Thoracic aorta (tissue), 2 donors: ENCODE measurements around the gene CFDP1. TPM values are rescaled to one million over a fixed set of nuclear protein-coding genes. Genes with fewer than 3 reads are reported as not detected.
A peak's percentile ranks its signal among the peaks of the same experiment; 100 is the strongest.

Experiments
- ATAC-seq: fragments of 150-250 bp; one replicate; pipeline ENCODE4 v1.8.0; 2017; ENCODE audit warnings: low read depth; ENCODE audit not compliant: insufficient number of reproducible peaks, low FRiP score
- DNase-seq: peaks from one replicate; pipeline ENCODE4 v3.0.0-alpha.2; 2020; ENCODE audit warnings: low spot score
- H3K27ac ChIP-seq, 2 donors: fragments of 200-600 bp; sonication (generic); 1 replicate in 1 of 2; 2 replicates in 1 of 2; pipeline ENCODE4 v1.5.1; 2016; ENCODE audit warnings: mild to moderate bottlenecking in 2 of 2, moderate library complexity in 2 of 2
- H3K27me3 ChIP-seq: fragments of 200-600 bp; sonication (generic); replicated peaks from 2 replicates; pipeline ENCODE4 v1.6.0; 2016; ENCODE audit warnings: mild to moderate bottlenecking; ENCODE audit not compliant: insufficient read depth
- H3K36me3 ChIP-seq: fragments of 200-600 bp; sonication (generic); one replicate; pipeline ENCODE4 v1.5.1; 2016
- H3K4me1 ChIP-seq, 2 donors: fragments of 200-600 bp; sonication (generic); 1 replicate in 1 of 2; 2 replicates in 1 of 2; pipeline versions ENCODE4 v1.5.1 to v1.6.0; 2016; ENCODE audit warnings: low read depth in 2 of 2, mild to moderate bottlenecking in 1 of 2; ENCODE audit not compliant: control insufficient read depth in 1 of 2
- H3K4me3 ChIP-seq: fragments of 200-600 bp; sonication (generic); 2 replicates; pipeline ENCODE4 v1.5.1; 2016; ENCODE audit warnings: mild to moderate bottlenecking
- H3K9me3 ChIP-seq: fragments of 200-600 bp; sonication (generic); 2 replicates; pipeline ENCODE4 v1.5.1; 2016
- CTCF ChIP-seq: fragments of 200-600 bp; sonication (generic); IDR thresholded peaks from one replicate; pipeline ENCODE4 v1.5.1; 2019; ENCODE audit warnings: antibody characterized with exemption
- total RNA-seq, 2 donors: library from RNA; depleted of rRNA; stranded (reverse); fragments of >200 nt; gene quantifications; one replicate each; pipeline versions ENCODE4 v1.1.0 to v1.2.3, GENCODE V29; 2016

The CFDP1 gene
- total RNA-seq, 2 donors from 2014 or later, result 31.1 to 84.7 TPM

GRCh38 chr16:75319513-75320411 is 113.5 kb downstream of the CFDP1 start:
- Histone ChIP-seq H3K9me3 (no peaks in the 10 kb centered on the region), H3K27ac (peak overlapping the region; percentile 16 to 56), H3K36me3 (no peaks in the 10 kb centered on the region), H3K27me3 (no peaks in the 10 kb centered on the region), H3K4me1 (peaks cover 17 to 37% of the 10 kb centered on the region in 2 donors), H3K4me3 (peak overlapping the region; percentile 24)
- no peak for DNase-seq
- no peak for TF ChIP-seq CTCF
- peak; percentile 48 for ATAC-seq

GRCh38 chr16:75318737-75319136 is 114.6 kb downstream of the CFDP1 start:
- TF ChIP-seq CTCF, result no peak
- ATAC-seq (no peak), DNase-seq (no peak)
- no peaks in the 10 kb centered on the region for H3K9me3 ChIP-seq
- no peak overlapping the region for H3K4me3 ChIP-seq
- no peaks in the 10 kb centered on the region for H3K36me3 ChIP-seq
- H3K27me3 ChIP-seq, result no peaks in the 10 kb centered on the region
- peaks cover 17 to 27% of the 10 kb centered on the region in 2 donors for H3K4me1 ChIP-seq
- H3K27ac ChIP-seq, result no peak overlapping the region

GRCh38 chr16:75317532-75317931 is 115.8 kb downstream of the CFDP1 start:
- no peak for DNase-seq
- Histone ChIP-seq H3K4me3 (no peak overlapping the region), H3K36me3 (no peaks in the 10 kb centered on the region), H3K27ac (no peak overlapping the region), H3K9me3 (no peaks in the 10 kb centered on the region), H3K4me1 (peaks cover 17 to 28% of the 10 kb centered on the region in 2 donors), H3K27me3 (no peaks in the 10 kb centered on the region)
- ATAC-seq, result no peak
- no peak for TF ChIP-seq CTCF

GRCh38 chr16:75317101-75317522 is 116.2 kb downstream of the CFDP1 start:
- Histone ChIP-seq H3K36me3 (no peaks in the 10 kb centered on the region), H3K4me1 (peaks cover 17 to 32% of the 10 kb centered on the region in 2 donors), H3K9me3 (no peaks in the 10 kb centered on the region), H3K27ac (no peak overlapping the region), H3K27me3 (no peaks in the 10 kb centered on the region), H3K4me3 (no peak overlapping the region)
- no peak for ATAC-seq
- DNase-seq, result no peak
- TF ChIP-seq CTCF, result no peak

GRCh38 chr16:75315539-75316306 is 117.6 kb downstream of the CFDP1 start:
- ATAC-seq (no peak), DNase-seq (no peak)
- H3K4me3 ChIP-seq, result no peak overlapping the region
- no peaks in the 10 kb centered on the region for H3K9me3 ChIP-seq
- H3K27ac ChIP-seq, result no peak overlapping the region
- H3K27me3 ChIP-seq, result no peaks in the 10 kb centered on the region
- TF ChIP-seq CTCF, result no peak
- H3K36me3 ChIP-seq, result no peaks in the 10 kb centered on the region
- H3K4me1 ChIP-seq, result peaks cover 20 to 40% of the 10 kb centered on the region in 2 donors
